GM12872 (cell line): ENCODE results near the gene GLRA1.

Experiments used
- TF ChIP-seq, protein P1 (sequence below): IDR thresholded peaks from 3 replicates; pipeline ENCODE4 v1.5.1; 2011; ENCODE audit warnings: low read depth, mild to moderate bottlenecking, low read length, moderate library complexity; ENCODE audit not compliant: insufficient read depth

Gene GLRA1

DNA sequence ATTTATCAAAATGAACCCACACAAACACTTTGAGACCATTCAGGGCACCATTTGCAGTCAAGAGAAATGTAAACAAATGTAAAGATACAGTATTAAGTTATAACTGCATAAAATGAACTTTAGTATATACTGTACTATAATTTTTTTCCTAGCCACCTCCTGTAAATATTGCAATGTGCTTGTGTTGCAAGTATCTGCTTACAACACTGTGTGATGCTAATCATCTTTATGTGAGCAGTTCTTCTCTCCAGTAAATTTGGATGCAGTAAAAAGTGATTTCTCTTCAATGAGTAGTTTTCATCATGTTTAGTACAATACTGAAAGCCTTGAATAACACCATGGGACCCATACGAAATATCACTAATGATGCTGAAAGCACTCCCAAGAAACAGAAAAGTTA, 143.4 kb downstream of the GLRA1 start:
- TF ChIP-seq, protein P1, sequence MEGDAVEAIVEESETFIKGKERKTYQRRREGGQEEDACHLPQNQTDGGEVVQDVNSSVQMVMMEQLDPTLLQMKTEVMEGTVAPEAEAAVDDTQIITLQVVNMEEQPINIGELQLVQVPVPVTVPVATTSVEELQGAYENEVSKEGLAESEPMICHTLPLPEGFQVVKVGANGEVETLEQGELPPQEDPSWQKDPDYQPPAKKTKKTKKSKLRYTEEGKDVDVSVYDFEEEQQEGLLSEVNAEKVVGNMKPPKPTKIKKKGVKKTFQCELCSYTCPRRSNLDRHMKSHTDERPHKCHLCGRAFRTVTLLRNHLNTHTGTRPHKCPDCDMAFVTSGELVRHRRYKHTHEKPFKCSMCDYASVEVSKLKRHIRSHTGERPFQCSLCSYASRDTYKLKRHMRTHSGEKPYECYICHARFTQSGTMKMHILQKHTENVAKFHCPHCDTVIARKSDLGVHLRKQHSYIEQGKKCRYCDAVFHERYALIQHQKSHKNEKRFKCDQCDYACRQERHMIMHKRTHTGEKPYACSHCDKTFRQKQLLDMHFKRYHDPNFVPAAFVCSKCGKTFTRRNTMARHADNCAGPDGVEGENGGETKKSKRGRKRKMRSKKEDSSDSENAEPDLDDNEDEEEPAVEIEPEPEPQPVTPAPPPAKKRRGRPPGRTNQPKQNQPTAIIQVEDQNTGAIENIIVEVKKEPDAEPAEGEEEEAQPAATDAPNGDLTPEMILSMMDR, result no peak

DNA sequence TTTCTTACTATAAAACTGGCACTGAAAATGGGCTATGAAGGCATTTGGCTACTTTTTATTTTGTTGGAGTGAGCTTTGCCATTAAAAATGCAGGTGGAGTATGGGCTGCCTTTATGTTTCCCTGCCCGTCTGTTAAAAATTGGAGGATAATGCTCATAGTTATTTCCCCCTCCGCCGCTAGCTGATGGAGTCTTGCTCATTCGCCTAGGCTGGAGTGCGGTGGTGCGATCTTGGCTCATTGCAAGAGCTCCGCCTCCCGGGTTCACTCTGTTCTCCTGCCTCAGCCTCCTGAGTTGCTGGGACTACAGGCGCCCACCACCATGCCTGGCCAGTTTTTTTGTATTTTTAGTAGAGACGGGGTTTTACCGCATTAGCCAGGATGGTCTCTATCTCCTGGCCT, 144.3 kb downstream of the GLRA1 start:
- TF ChIP-seq, protein P1, result no peak

GRCh38 chr5:151779531-151780125, 145.0 kb downstream of the GLRA1 start:
- TF ChIP-seq, protein P1, result no peak

DNA sequence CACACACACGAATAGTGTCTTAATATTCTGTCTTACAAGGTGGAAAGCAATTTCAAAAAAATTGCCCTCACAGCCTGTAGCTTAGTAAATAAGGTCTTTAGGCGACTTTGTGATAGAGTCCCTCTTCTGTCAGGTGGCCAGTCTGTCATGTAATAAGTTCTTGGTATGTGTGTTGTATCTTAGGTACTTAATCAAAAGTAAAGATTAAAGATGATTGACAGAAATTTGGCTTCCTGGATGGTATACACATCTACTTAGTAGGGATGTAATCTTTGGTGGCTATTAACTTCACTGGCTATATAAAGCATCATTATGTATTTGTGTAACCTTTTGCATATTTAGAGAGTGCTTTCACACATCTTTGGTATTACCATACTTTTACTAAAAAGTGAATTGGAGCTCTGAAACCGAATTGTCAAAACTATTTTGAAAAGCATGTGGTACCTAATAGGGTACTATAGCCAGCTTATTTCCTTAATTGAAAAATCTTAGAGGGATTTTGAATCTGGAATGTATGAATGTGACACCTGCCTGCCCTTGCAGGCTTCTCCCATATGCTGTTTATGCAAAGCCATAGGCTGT, 149.5 kb downstream of the GLRA1 start:
- TF ChIP-seq, protein P1, result no peak

GRCh38 chr5:151773951-151774350, 150.7 kb downstream of the GLRA1 start:
- TF ChIP-seq, protein P1, result no peak

DNA sequence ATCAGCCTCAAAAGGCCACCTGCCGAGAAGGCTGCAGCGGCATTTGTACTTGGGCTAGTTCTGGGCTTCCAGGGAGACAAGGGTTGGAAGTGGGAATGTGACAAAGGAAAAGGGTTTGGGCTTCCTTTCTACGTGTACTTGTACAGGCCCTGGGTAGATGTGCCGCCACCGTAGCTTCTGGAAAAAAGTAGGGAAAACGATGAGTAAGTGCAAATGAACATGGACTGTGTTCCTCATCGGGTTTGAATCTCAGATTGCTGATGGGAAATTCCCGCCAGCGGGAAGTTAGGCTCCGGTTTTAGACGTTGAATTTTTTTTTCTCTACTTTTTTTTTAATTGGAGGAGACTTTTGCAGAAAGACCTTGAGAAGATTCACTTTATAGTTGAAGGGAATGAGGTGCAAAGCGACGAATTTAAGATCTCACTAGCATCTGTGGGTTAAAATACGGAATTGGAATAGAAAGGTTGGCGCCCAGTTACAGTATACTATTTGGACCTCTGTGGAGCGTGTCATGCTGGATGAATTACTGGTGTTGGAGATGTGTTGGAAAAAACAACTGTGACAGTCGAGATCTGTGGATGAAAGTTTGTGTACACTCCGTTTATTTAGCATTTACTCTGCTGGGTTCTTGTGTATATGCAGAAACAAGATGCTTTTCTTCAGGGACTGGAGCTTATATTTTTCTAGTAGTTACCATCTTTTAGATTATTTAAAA, 151.6 kb downstream of the GLRA1 start:
- TF ChIP-seq, protein P1, result no peak
